Mesothelial cell of epicardium (in vitro differentiated cells): ENCODE results near the gene PHAF1. TPM values are rescaled to one million over a fixed set of nuclear protein-coding genes. Genes with fewer than 3 reads are reported as not detected.

Experiments
- DNase-seq, 2 experiments: peaks; one replicate each; pipeline ENCODE4 v3.0.0; 2021; ENCODE audit warnings: low spot score in 2 of 2; ENCODE audit not compliant: unreplicated experiment in 2 of 2
- H3K27ac Mint-ChIP-seq: 2 replicates; pipeline ENCODE4 v1.8.0; 2021; ENCODE audit warnings: mixed read lengths
- H3K27me3 Mint-ChIP-seq: 2 replicates; pipeline ENCODE4 v1.8.0; 2021; ENCODE audit warnings: low read depth, mixed read lengths
- H3K36me3 Mint-ChIP-seq: 2 replicates; pipeline ENCODE4 v1.8.0; 2021; ENCODE audit warnings: mixed read lengths
- H3K4me1 Mint-ChIP-seq: 2 replicates; pipeline ENCODE4 v1.8.0; 2021; ENCODE audit warnings: mixed read lengths
- H3K4me3 Mint-ChIP-seq: 2 replicates; pipeline ENCODE4 v1.8.0; 2021; ENCODE audit warnings: mild to moderate bottlenecking, moderate library complexity, mixed read lengths
- H3K9me3 Mint-ChIP-seq: 2 replicates; pipeline ENCODE4 v1.8.0; 2021; ENCODE audit warnings: mixed read lengths
- CTCF ChIP-seq: fragments of 200-600 bp; sonication (generic); IDR thresholded peaks from one replicate; pipeline ENCODE4 v1.5.0; 2021; ENCODE audit warnings: antibody characterized with exemption; ENCODE audit not compliant: unreplicated experiment
- total RNA-seq: library from RNA; stranded (reverse); gene quantifications from 3 replicates; pipeline ENCODE4 v1.2.1, GENCODE V29; 2021

Gene PHAF1
- total RNA-seq, 1 donor from 2014 or later, result 20.9 TPM

- no peak overlapping the region for H3K27ac Mint-ChIP-seq
- no peak overlapping the region for H3K4me3 Mint-ChIP-seq
These were observed 16.5 kb upstream of the PHAF1 start for GRCh38 chr16:67093098-67093726.

GRCh38 chr16:67098599-67098998 is 11.1 kb upstream of the PHAF1 start:
- H3K4me1 Mint-ChIP-seq, result no peaks in the 10 kb centered on the region
- no peak overlapping the region for H3K4me3 Mint-ChIP-seq

More at GRCh38 chr16:67093098-67093726, 16.5 kb upstream of the PHAF1 start:
- Mint-ChIP-seq H3K4me1 (peaks cover 9% of the 10 kb centered on the region), H3K36me3 (no peaks in the 10 kb centered on the region), H3K9me3 (no peaks in the 10 kb centered on the region), H3K27me3 (no peaks in the 10 kb centered on the region)
- DNase-seq, result no peak
- no peak for TF ChIP-seq CTCF

GRCh38 chr16:67100569-67101310 is 9.0 kb upstream of the PHAF1 start:
- H3K4me3 Mint-ChIP-seq, result no peak overlapping the region
- peaks cover 4% of the 10 kb centered on the region for H3K36me3 Mint-ChIP-seq
- H3K27me3 Mint-ChIP-seq, result no peaks in the 10 kb centered on the region
- no peak for TF ChIP-seq CTCF
- no peaks in the 10 kb centered on the region for H3K9me3 Mint-ChIP-seq
- DNase-seq, result no peak
- no peaks in the 10 kb centered on the region for H3K4me1 Mint-ChIP-seq
- H3K27ac Mint-ChIP-seq, result no peak overlapping the region

More at GRCh38 chr16:67098599-67098998, 11.1 kb upstream of the PHAF1 start:
- Mint-ChIP-seq H3K36me3 (peaks cover 4% of the 10 kb centered on the region), H3K9me3 (no peaks in the 10 kb centered on the region), H3K27me3 (no peaks in the 10 kb centered on the region), H3K27ac (no peak overlapping the region)
- no peak for DNase-seq
- no peak for TF ChIP-seq CTCF

- Mint-ChIP-seq H3K4me3 (no peak overlapping the region), H3K4me1 (no peaks in the 10 kb centered on the region), H3K27me3 (no peaks in the 10 kb centered on the region), H3K27ac (no peak overlapping the region), H3K9me3 (no peaks in the 10 kb centered on the region), H3K36me3 (peaks cover 4% of the 10 kb centered on the region)
- no peak for DNase-seq
- TF ChIP-seq CTCF, result no peak
These were observed 8.2 kb upstream of the PHAF1 start for GRCh38 chr16:67101311-67102082.

- Mint-ChIP-seq H3K4me1 (no peaks in the 10 kb centered on the region), H3K9me3 (no peaks in the 10 kb centered on the region), H3K27ac (no peak overlapping the region), H3K4me3 (no peak overlapping the region), H3K36me3 (peaks cover 4% of the 10 kb centered on the region), H3K27me3 (no peaks in the 10 kb centered on the region)
- no peak for DNase-seq
- TF ChIP-seq CTCF, result peak; percentile 24
These were observed 5.7 kb upstream of the PHAF1 start for GRCh38 chr16:67104061-67104460.
